GM21717 (cell line): ENCODE results near the gene SELENOS.

Source experiments
- ATAC-seq: cut with Tn5 transposase; IDR thresholded peaks from one replicate; pipeline ENCODE4 v1.9.1; 2021; ENCODE audit warnings: mild to moderate bottlenecking, moderate library complexity; ENCODE audit not compliant: unreplicated experiment

Gene SELENOS

GRCh38 chr15:101225658-101226057 is 51.6 kb downstream of the SELENOS start:
- ATAC-seq: no peak
